A673 (cell line): Measurements from ENCODE around the gene RFT1. TPM values are rescaled to one million over a fixed set of nuclear protein-coding genes. Genes with fewer than 3 reads are reported as not detected.

ENCODE experiments used
- BruUV-seq: library from RNA; stranded (reverse); fragments of 400-500 nt; replicated peaks from 2 replicates; lab custom pipeline; 2021; lab: Mats Ljungman, UMichigan
- CTCF ChIA-PET: fragments of 300-600 bp; sonication (Branson Sonifier 250); formaldehyde crosslinking; loops from one replicate; lab custom pipeline; 2022; ENCODE audit warnings: antibody characterized with exemption; lab: Charles Lee
- POLR2A ChIA-PET: fragments of 300-600 bp; sonication (Branson Sonifier 250); formaldehyde crosslinking; loops from one replicate; lab custom pipeline; 2022; ENCODE audit warnings: antibody characterized with exemption; ENCODE audit not compliant: low non-redundant PET; lab: Charles Lee
- DNase-seq: peaks from one replicate; pipeline ENCODE4 v3.0.0-alpha.2; 2015; ENCODE audit warnings: low spot score
- H3K27ac ChIP-seq: fragments of 200-600 bp; sonication (generic); 2 replicates; pipeline ENCODE4 v1.5.1; 2016; ENCODE audit warnings: mixed run types, low read depth, mild to moderate bottlenecking, mixed read lengths, antibody characterized with exemption, low read length; ENCODE audit not compliant: poor library complexity, severe bottlenecking
- H3K27me3 ChIP-seq: fragments of 200-600 bp; sonication (generic); replicated peaks from 2 replicates; pipeline ENCODE4 v1.6.1; 2017; ENCODE audit warnings: mixed run types, low read depth, mild to moderate bottlenecking, mixed read lengths, antibody characterized with exemption, low read length; ENCODE audit not compliant: insufficient read depth, poor library complexity
- H3K36me3 ChIP-seq: fragments of 200-600 bp; sonication (generic); 2 replicates; pipeline ENCODE4 v1.6.1; 2016; ENCODE audit warnings: mixed run types, mild to moderate bottlenecking, mixed read lengths, antibody characterized with exemption, low read length; ENCODE audit not compliant: insufficient read depth, poor library complexity, severe bottlenecking
- H3K4me1 ChIP-seq: fragments of 200-600 bp; sonication (generic); 2 replicates; pipeline ENCODE4 v1.6.1; 2017; ENCODE audit warnings: mixed run types, mild to moderate bottlenecking, mixed read lengths, antibody characterized with exemption, low read length; ENCODE audit not compliant: insufficient read depth, poor library complexity, severe bottlenecking
- H3K4me3 ChIP-seq: fragments of 200-600 bp; sonication (generic); 2 replicates; pipeline ENCODE4 v1.5.1; 2016; ENCODE audit warnings: low read depth, mixed run types, mild to moderate bottlenecking, mixed read lengths, low read length; ENCODE audit not compliant: poor library complexity, severe bottlenecking
- H3K9me3 ChIP-seq: fragments of 200-600 bp; sonication (generic); 2 replicates; pipeline ENCODE4 v1.6.1; 2016; ENCODE audit warnings: mixed run types, low read depth, mild to moderate bottlenecking, mixed read lengths, antibody characterized with exemption, low read length; ENCODE audit not compliant: poor library complexity, severe bottlenecking
- EZH2 ChIP-seq: fragments of 200-600 bp; sonication (generic); IDR thresholded peaks from 2 replicates; pipeline ENCODE4 v1.6.1; 2017; ENCODE audit warnings: borderline replicate concordance, low read depth, mild to moderate bottlenecking, mixed read lengths, antibody characterized with exemption, low read length; ENCODE audit not compliant: poor library complexity, severe bottlenecking
- intact Hi-C: fragments of 100-400 bp; cut with micrococcal nuclease; formaldehyde crosslinking; loops from one replicate; pipeline ENCODE4 v1.10.0; 2022; ENCODE audit not compliant: unreplicated experiment
- total RNA-seq: library from RNA; stranded (reverse); gene quantifications from 2 replicates; pipeline ENCODE4 v1.2.3, GENCODE V29; 2021
- TF ChIP-seq, protein P1 (sequence below): fragments of 300-800, 200-600 bp; sonication (generic); conservative IDR thresholded peaks from 2 replicates; pipeline ENCODE4 v1.5.1; 2017; ENCODE audit warnings: low read depth, mild to moderate bottlenecking, antibody characterized with exemption, low read length, moderate library complexity, mixed read lengths

The RFT1 gene
- total RNA-seq, 1 experiment from 2014 or later: 16.7 TPM

DNA sequence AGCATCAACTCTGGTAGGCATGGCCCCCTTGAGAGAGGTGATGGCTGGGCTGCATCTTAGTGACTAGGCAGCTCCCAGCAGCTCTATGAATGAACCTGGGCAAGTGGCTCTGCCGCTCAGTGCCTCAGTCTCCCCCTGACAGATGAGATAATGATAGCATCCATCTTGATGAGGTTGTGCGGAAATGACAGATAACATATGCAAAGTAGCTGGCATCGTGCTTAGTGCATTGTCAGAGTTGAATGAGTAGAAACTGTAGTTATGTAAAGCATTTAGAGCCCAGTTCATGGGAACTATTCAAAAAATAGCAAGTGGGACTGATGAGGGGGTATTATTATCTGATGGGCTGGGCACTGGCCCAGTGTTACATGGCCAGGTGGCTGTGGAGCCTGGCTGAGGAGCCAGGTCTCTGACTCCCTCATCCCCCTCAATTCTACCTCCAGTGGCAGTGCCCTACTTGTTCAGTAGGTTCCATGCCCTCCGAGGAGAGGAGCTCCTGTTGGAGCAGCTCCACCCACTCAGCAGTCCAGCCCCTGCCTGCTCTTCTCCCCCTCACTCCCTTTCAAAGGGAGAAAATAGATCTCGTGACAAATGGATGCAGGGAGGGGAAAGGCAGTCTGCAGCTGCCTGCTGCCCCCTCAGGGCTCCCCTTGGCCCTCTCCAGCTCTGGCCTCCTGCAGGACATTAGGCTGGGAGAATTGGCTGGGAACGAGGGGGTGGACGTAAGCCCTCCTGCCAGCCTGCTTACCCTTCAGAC, 37.4 kb upstream of the RFT1 start:
- intact Hi-C loops: no loop called here
- DNase-seq: no peak
- ChIA-PET POLR2A (interaction anchor here (0.7 kb wide), 1 partner anchor 27 kb away, joined by 3 read pairs; no protein-coding TSS in a partner anchor), CTCF (no interaction called here)
- no peak overlapping the region for H3K4me3 ChIP-seq
- TF ChIP-seq, protein P1, sequence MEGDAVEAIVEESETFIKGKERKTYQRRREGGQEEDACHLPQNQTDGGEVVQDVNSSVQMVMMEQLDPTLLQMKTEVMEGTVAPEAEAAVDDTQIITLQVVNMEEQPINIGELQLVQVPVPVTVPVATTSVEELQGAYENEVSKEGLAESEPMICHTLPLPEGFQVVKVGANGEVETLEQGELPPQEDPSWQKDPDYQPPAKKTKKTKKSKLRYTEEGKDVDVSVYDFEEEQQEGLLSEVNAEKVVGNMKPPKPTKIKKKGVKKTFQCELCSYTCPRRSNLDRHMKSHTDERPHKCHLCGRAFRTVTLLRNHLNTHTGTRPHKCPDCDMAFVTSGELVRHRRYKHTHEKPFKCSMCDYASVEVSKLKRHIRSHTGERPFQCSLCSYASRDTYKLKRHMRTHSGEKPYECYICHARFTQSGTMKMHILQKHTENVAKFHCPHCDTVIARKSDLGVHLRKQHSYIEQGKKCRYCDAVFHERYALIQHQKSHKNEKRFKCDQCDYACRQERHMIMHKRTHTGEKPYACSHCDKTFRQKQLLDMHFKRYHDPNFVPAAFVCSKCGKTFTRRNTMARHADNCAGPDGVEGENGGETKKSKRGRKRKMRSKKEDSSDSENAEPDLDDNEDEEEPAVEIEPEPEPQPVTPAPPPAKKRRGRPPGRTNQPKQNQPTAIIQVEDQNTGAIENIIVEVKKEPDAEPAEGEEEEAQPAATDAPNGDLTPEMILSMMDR: no peak
- TF ChIP-seq EZH2: no peak
- H3K9me3 ChIP-seq: no peaks in the 10 kb centered on the region
- H3K4me1 ChIP-seq: no peaks in the 10 kb centered on the region
- no TSS peak for BruUV-seq
- no peaks in the 10 kb centered on the region for H3K36me3 ChIP-seq
- no peaks in the 10 kb centered on the region for H3K27me3 ChIP-seq
- no peak overlapping the region for H3K27ac ChIP-seq

DNA sequence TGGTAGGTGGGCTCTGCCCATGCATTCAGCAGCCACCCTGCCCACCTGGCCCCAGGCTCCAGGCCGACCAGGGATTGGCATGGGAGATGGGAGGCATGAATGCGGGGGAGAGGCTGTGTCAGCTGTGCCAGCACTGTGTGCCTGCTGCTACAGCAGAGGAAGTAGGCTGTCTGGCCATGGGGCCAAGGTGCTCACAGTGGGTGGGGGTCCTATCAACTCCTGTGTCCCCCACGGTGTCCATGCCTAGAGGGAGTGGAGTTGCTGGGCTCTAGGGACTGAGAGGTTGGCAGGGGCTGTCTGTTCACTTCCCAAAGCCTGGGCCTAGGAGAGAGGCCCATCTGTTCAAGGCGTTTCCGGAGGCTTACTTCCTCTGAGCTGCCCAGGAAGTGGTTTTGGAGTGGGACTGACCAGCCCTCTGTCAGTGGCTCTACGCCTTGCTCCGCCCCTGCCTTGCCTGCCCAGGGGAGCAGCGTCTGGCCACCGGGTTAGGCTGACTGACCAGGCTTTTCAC, 36.6 kb upstream of the RFT1 start:
- DNase-seq: no peak
- Histone ChIP-seq H3K4me1 (no peaks in the 10 kb centered on the region), H3K9me3 (no peaks in the 10 kb centered on the region), H3K27ac (no peak overlapping the region), H3K4me3 (no peak overlapping the region), H3K36me3 (no peaks in the 10 kb centered on the region), H3K27me3 (no peaks in the 10 kb centered on the region)
- intact Hi-C loops: no loop called here
- CTCF ChIA-PET: no interaction called here
- TF ChIP-seq, protein P1: no peak
- BruUV-seq: no TSS peak
- POLR2A ChIA-PET: interaction anchor here (0.7 kb wide), 1 partner anchor 28 kb away, joined by 3 read pairs; no protein-coding TSS in a partner anchor

DNA sequence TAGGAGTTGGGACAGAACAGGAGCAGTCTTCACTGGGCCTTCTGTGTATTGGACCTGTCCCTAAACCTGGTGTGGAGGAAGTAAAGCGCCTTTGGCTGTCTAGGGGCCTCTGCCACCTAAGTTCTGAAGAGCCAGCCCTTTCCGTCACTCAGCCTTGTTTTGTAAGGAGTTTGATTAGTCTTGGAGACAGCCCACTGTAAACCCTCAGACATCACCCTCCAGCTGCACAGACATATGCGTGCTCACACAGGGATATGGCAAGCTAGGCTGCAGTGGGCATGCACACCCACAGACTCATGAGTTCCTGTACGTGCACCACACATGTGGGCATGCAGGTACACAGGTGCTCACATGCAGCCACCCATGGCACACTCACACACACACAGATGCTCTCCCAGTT, 36.0 kb upstream of the RFT1 start:
- POLR2A ChIA-PET: no interaction called here

More for the DNA sequence above, 36.0 kb upstream of the RFT1 start:
- CTCF ChIA-PET: no interaction called here
- intact Hi-C loops: no loop called here
- Histone ChIP-seq H3K27me3 (no peaks in the 10 kb centered on the region), H3K4me3 (no peak overlapping the region), H3K27ac (no peak overlapping the region), H3K36me3 (no peaks in the 10 kb centered on the region), H3K4me1 (no peaks in the 10 kb centered on the region), H3K9me3 (no peaks in the 10 kb centered on the region)
- BruUV-seq: no TSS peak
- TF ChIP-seq, protein P1: no peak
- no peak for TF ChIP-seq EZH2
- DNase-seq: no peak
